H1 (cell line): ENCODE results near the gene RERE. TPM values are rescaled to one million over a fixed set of nuclear protein-coding genes. Genes with fewer than 3 reads are reported as not detected.

Source experiments
- CTCF ChIA-PET: fragments of 300-600 bp; sonication (Branson Sonifier 250); formaldehyde crosslinking; loops from one replicate; lab custom pipeline; 2021; ENCODE audit not compliant: partially characterized antibody; lab: Charles Lee
- POLR2A ChIA-PET: fragments of 300-600 bp; sonication (Branson Sonifier 250); formaldehyde crosslinking; loops from one replicate; lab custom pipeline; 2021; ENCODE audit warnings: inconsistent platforms; ENCODE audit not compliant: partially characterized antibody; lab: Charles Lee
- DNase-seq, 2 experiments: peaks; one replicate each; pipeline versions ENCODE4 v3.0.0 to v3.0.0-alpha.2; 2010 to 2022; ENCODE audit warnings: low spot score in 2 of 2, low read depth in 1 of 2, mixed read lengths in 1 of 2
- FAIRE-seq: peaks from 2 replicates; lab custom pipeline; 2011; peaks lifted over from hg19 to GRCh38; lab: Jason Lieb, UNC
- H2AFZ ChIP-seq: 2 replicates; pipeline ENCODE4 v1.8.1; 2012; ENCODE audit warnings: low read length, inconsistent platforms
- H2AK5ac ChIP-seq: 2 replicates; pipeline ENCODE4 v1.6.1; 2013; ENCODE audit warnings: low read depth, low read length
- H2BK120ac ChIP-seq: replicated peaks from 2 replicates; pipeline ENCODE3; 2013; ENCODE audit warnings: low read depth, low read length, inconsistent platforms
- H2BK12ac ChIP-seq: 2 replicates; pipeline ENCODE4 v1.6.1; 2013; ENCODE audit warnings: low read depth, low read length
- H2BK15ac ChIP-seq: 2 replicates; pipeline ENCODE4 v1.6.1; 2013; ENCODE audit warnings: low read length
- H2BK20ac ChIP-seq: 2 replicates; pipeline ENCODE4 v1.6.1; 2013; ENCODE audit warnings: low read length
- H2BK5ac ChIP-seq: 2 replicates; pipeline ENCODE4 v1.6.1; 2013; ENCODE audit warnings: low read depth, low read length
- H3K14ac ChIP-seq: 2 replicates; pipeline ENCODE4 v1.6.1; 2013; ENCODE audit warnings: inconsistent platforms; ENCODE audit not compliant: insufficient read length
- H3K18ac ChIP-seq: 2 replicates; pipeline ENCODE4 v1.6.1; 2013; ENCODE audit warnings: low read length; ENCODE audit errors: extremely low read depth
- H3K23ac ChIP-seq: 2 replicates; pipeline ENCODE4 v1.6.1; 2013; ENCODE audit warnings: inconsistent platforms; ENCODE audit not compliant: insufficient read length
- H3K23me2 ChIP-seq: 2 replicates; pipeline ENCODE4 v1.6.1; 2013; ENCODE audit warnings: low read depth, low read length
- H3K27ac ChIP-seq: 2 replicates; pipeline ENCODE4 v1.6.1; 2011; ENCODE audit warnings: low read depth, low read length, inconsistent platforms
- H3K27me3 ChIP-seq, 4 experiments: replicated peaks in 1 of 4; 1 replicate in 1 of 4; 2 replicates in 3 of 4; pipeline versions ENCODE4 v1.6.1 to v1.8.1; 2011 to 2013; ENCODE audit warnings: low read length in 3 of 4, mild to moderate bottlenecking in 3 of 4, inconsistent platforms in 2 of 4, mixed read lengths in 2 of 4, moderate library complexity in 1 of 4; ENCODE audit not compliant: control insufficient read depth in 3 of 4, insufficient read depth in 3 of 4; ENCODE audit errors: extremely low read depth in 1 of 4
- H3K36me3 ChIP-seq, 4 experiments: 2 replicates each; pipeline versions ENCODE4 v1.6.1 to v1.8.1; 2011 to 2013; ENCODE audit warnings: mild to moderate bottlenecking in 4 of 4, low read length in 3 of 4, moderate library complexity in 2 of 4, control low read depth in 1 of 4, inconsistent platforms in 1 of 4; ENCODE audit not compliant: insufficient read depth in 4 of 4, control insufficient read depth in 2 of 4
- H3K4ac ChIP-seq: replicated peaks from 2 replicates; pipeline ENCODE3; 2013; ENCODE audit warnings: low read length, low read depth, mixed read lengths, inconsistent platforms; ENCODE audit not compliant: insufficient read length
- H3K4me1 ChIP-seq, 4 experiments: replicated peaks in 1 of 4; 1 replicate in 1 of 4; 2 replicates in 3 of 4; pipeline versions ENCODE4 v1.6.1 to v1.8.1; 2011 to 2013; ENCODE audit warnings: low read length in 3 of 4, inconsistent platforms in 2 of 4, mixed read lengths in 1 of 4; ENCODE audit not compliant: insufficient read depth in 4 of 4, control insufficient read depth in 3 of 4
- H3K4me2 ChIP-seq, 2 experiments: 2 replicates each; pipeline versions ENCODE4 v1.6.1 to v1.8.1; 2011 to 2013; ENCODE audit warnings: low read depth in 2 of 2, low read length in 2 of 2, control low read depth in 1 of 2, inconsistent platforms in 1 of 2, mild to moderate bottlenecking in 1 of 2; ENCODE audit not compliant: insufficient read depth in 1 of 2
- H3K4me3 ChIP-seq, 4 experiments: fragments of 200-600, 300-600 bp in 1 of 4; sonication (generic), shearing (Covaris generic), sonication (Bioruptor Twin) in 1 of 4; 2 replicates each; pipeline versions ENCODE4 v1.5.1 to v1.8.1; 2011 to 2016; ENCODE audit warnings: low read length in 4 of 4, low read depth in 3 of 4, control low read depth in 2 of 4, inconsistent platforms in 2 of 4, mild to moderate bottlenecking in 2 of 4, mixed read lengths in 1 of 4, moderate library complexity in 1 of 4; ENCODE audit not compliant: insufficient read depth in 2 of 4; ENCODE audit errors: extremely low read depth in 1 of 4
- H3K56ac ChIP-seq: replicated peaks from 2 replicates; pipeline ENCODE3; 2013; ENCODE audit warnings: low read depth, mild to moderate bottlenecking, mixed read lengths, low read length, inconsistent platforms; ENCODE audit not compliant: insufficient read length
- H3K79me1 ChIP-seq: 2 replicates; pipeline ENCODE4 v1.6.1; 2013; ENCODE audit warnings: low read depth, low read length, control low read depth
- H3K79me2 ChIP-seq, 2 experiments: 2 replicates each; pipeline versions ENCODE4 v1.6.1 to v1.8.1; 2012 to 2013; ENCODE audit warnings: low read length in 2 of 2, mild to moderate bottlenecking in 2 of 2, inconsistent platforms in 1 of 2; ENCODE audit not compliant: insufficient read depth in 2 of 2, control insufficient read depth in 1 of 2
- H3K9ac ChIP-seq, 4 experiments: replicated peaks in 1 of 4; 1 replicate in 1 of 4; 2 replicates in 3 of 4; pipeline versions ENCODE4 v1.6.1 to v1.8.1; 2011 to 2013; ENCODE audit warnings: low read depth in 3 of 4, low read length in 3 of 4, control low read depth in 2 of 4, mild to moderate bottlenecking in 2 of 4, moderate library complexity in 2 of 4, inconsistent platforms in 1 of 4; ENCODE audit errors: extremely low read depth in 1 of 4
- H3K9me3 ChIP-seq, 2 experiments: 2 replicates each; pipeline versions ENCODE4 v1.6.1 to v1.8.1; 2012 to 2013; ENCODE audit warnings: mild to moderate bottlenecking in 2 of 2, moderate library complexity in 2 of 2, control low read depth in 1 of 2, inconsistent platforms in 1 of 2, low read depth in 1 of 2, low read length in 1 of 2, mixed read lengths in 1 of 2; ENCODE audit not compliant: insufficient read depth in 2 of 2
- H4K20me1 ChIP-seq, 2 experiments: replicated peaks in 1 of 2; 2 replicates each; pipeline versions ENCODE3 to v1.8.1; 2011 to 2013; ENCODE audit warnings: inconsistent platforms in 2 of 2, low read length in 2 of 2, mild to moderate bottlenecking in 1 of 2; ENCODE audit not compliant: insufficient read depth in 2 of 2, control insufficient read depth in 1 of 2
- H4K5ac ChIP-seq: 2 replicates; pipeline ENCODE4 v1.6.1; 2013; ENCODE audit warnings: low read length, low read depth, mixed read lengths, inconsistent platforms; ENCODE audit not compliant: insufficient read length
- H4K8ac ChIP-seq: 2 replicates; pipeline ENCODE4 v1.8.0; 2013; ENCODE audit warnings: mild to moderate bottlenecking, moderate library complexity, low read length, inconsistent platforms; ENCODE audit not compliant: insufficient read depth; ENCODE audit errors: extremely low read depth
- H4K91ac ChIP-seq: replicated peaks from 2 replicates; pipeline ENCODE3; 2013; ENCODE audit warnings: low read length, mixed read lengths, inconsistent platforms; ENCODE audit not compliant: insufficient read length
- CBX5 ChIP-seq: fragments of 300-800, 300-1000 bp; sonication (generic); IDR thresholded peaks from 2 replicates; pipeline ENCODE4 v1.7.1; 2016; ENCODE audit warnings: antibody characterized with exemption, low read length, low read depth
- HDAC2 ChIP-seq, 2 experiments: fragments of 300-600 bp in 1 of 2; sonication (generic) in 1 of 2; IDR thresholded peaks; 2 replicates each; pipeline ENCODE4 v1.6.1; 2011 to 2012; ENCODE audit warnings: low read depth in 2 of 2, low read length in 2 of 2, mild to moderate bottlenecking in 2 of 2, moderate library complexity in 2 of 2, borderline replicate concordance in 1 of 2, inconsistent platforms in 1 of 2
- TBP ChIP-seq: IDR thresholded peaks from 2 replicates; pipeline ENCODE4 v1.6.1; 2011; ENCODE audit warnings: low read depth, low read length, improper control_type of control experiment
- WGBS, 2 experiments: shearing (Covaris generic) in 1 of 2; methylation state at CpG; one replicate each; pipeline versions ENCODE4 v1.1.6 to v1.1.7; 2013 to 2015; ENCODE audit warnings: low lambda C conversion rate in 2 of 2, mixed read lengths in 2 of 2, inconsistent platforms in 1 of 2, low coverage in 1 of 2, missing lambda C conversion rate in 1 of 2; ENCODE audit not compliant: insufficient replicate concordance in 2 of 2, insufficient coverage in 1 of 2, insufficient read length in 1 of 2; ENCODE audit errors: extremely low coverage in 1 of 2, missing lambda C conversion rate in 1 of 2; 5-methylcytosine and 5-hydroxymethylcytosine counted together
- polyA plus RNA-seq, 7 experiments: library from polyadenylated mRNA; depleted of rRNA in 3 of 7; stranded (reverse) in 5 of 7; unstranded in 2 of 7; fragments of >200 nt in 5 of 7; fragments of 200-250 nt in 2 of 7; gene quantifications; 1 replicate in 5 of 7; 2 replicates in 1 of 7; 4 replicates in 1 of 7; pipeline versions ENCODE4 v1.2.1 to v1.2.3, GENCODE V29; 2011 to 2013; ENCODE audit warnings: missing spikeins in 2 of 7, mixed read lengths in 2 of 7
- total RNA-seq: library from RNA; stranded (reverse); fragmentation: NEBNext Ultra II Directional; extraction: Animal tissue kit (Norgen Biotek cat#: 25700); gene quantifications from 2 replicates; pipeline ENCODE4 v1.2.1, GENCODE V29; 2021

Gene RERE
- total and polyA plus RNA-seq, 2 of the 8 experiments (the other 6 are each of a cell fraction or from before 2014, with no cell fraction given), result 15.3 to 142 TPM

- Histone ChIP-seq H3K23ac (no peak overlapping the region), H3K79me2 (peaks cover 0 to 68% of the 10 kb centered on the region in 2 experiments; a peak in 2 of 4 replicates), H3K4me1 (peaks cover 0 to 8% (median 6%) of the 10 kb centered on the region in 4 experiments; a peak in 6 of 7 replicates), H3K4me3 (no peak overlapping the region), H4K5ac (no peak overlapping the region), H2AK5ac (no peak overlapping the region), H3K4me2 (no peak overlapping the region), H3K23me2 (peaks cover 2% of the 10 kb centered on the region; the same call in 1 of the 2 replicates), H4K8ac (no peak overlapping the region), H3K9ac (no peak overlapping the region), H3K79me1 (peaks cover 8% of the 10 kb centered on the region), H4K20me1 (peaks cover 8% of the 10 kb centered on the region in 2 experiments), H3K27ac (no peak overlapping the region), H2BK12ac (no peak overlapping the region), H2AFZ (no peak overlapping the region), H3K9me3 (no peaks in the 10 kb centered on the region), H2BK5ac (no peak overlapping the region), H3K18ac (no peak overlapping the region), H3K56ac (no peak overlapping the region), H3K36me3 (peaks cover 0 to 25% (median 6%) of the 10 kb centered on the region in 4 experiments; a peak in 3 of 8 replicates), H3K14ac (no peak overlapping the region), H2BK15ac (no peak overlapping the region), H3K4ac (no peak overlapping the region), H3K27me3 (no peaks in the 10 kb centered on the region), H2BK120ac (no peak overlapping the region), H4K91ac (no peak overlapping the region), H2BK20ac (no peak overlapping the region)
- WGBS, 2 experiments, result 86% methylated on average over 6 of the region's 6 CpGs; no CpG with 5 or more reads in 1 of the 2 experiments
- FAIRE-seq, result no peak
- TF ChIP-seq HDAC2 (IDR thresholded peaks at IDR 0.05; ENCODE audit: borderline replicate concordance in 1 of 2, low read depth in 2 of 2, low read length in 2 of 2) (no peak), CBX5 (no peak), TBP (no peak)
- DNase-seq, result no peak
- ChIA-PET CTCF (interaction anchor here (0.7 to 1.5 kb wide), 8 partner anchors 9 to 668 kb away, joined by 3 to 7 read pairs (median 3); no protein-coding TSS in a partner anchor), POLR2A (interaction anchor here (0.8 to 1.2 kb wide), 2 partner anchors 9 to 83 kb away, joined by 3 read pairs; no protein-coding TSS in a partner anchor)
These were observed 265.6 kb downstream of the RERE start for GRCh38 chr1:8551613-8552489.
